ENCODE data around the gene HMGXB3.

DNA sequence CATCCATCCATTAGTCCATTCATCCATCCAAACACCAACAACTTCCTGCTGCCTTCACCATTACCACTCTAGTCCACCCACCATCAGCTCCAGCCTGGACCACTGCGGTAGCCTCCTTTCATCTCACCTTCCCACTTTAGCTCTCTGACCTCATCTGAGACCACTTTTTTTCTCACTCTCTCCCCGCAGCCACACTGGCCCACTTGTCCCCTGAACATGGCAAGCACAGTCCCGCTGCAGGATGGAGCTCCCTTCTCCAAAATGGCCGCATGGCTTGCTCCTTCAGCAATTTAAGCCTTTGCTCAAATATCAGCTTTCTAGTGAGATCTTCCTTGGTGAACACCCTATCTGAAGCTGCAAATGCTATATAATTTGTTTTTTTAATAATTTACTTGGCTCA, 74.7 kb downstream of the HMGXB3 start:
- TF ChIP-seq SIN3A (IDR thresholded peaks at IDR 0.05; ENCODE audit: borderline replicate concordance, insufficient read depth, low read length): no peak
- TF ChIP-seq REST (IDR thresholded peaks at IDR 0.05; ENCODE audit: insufficient read depth in 1 of 2, low read depth in 2 of 2, low read length in 2 of 2): no peak
- no peak for TF ChIP-seq TAF1 (IDR thresholded peaks at IDR 0.05; ENCODE audit: borderline replicate concordance, insufficient read depth, low read length)
- TF ChIP-seq POLR2AphosphoS5 (IDR thresholded peaks at IDR 0.05; ENCODE audit: low read depth, low read length): no peak

All from PFSK-1 (cell line).